GM23338 (cell line): ENCODE measurements around the gene ENTPD1.

Experiments used
- CREB1 ChIP-seq: fragments of 250-450 bp; sonication (Bioruptor Pico); IDR thresholded peaks from 2 replicates; pipeline ENCODE4 v1.5.0; 2020; ENCODE audit warnings: low read depth, mild to moderate bottlenecking, moderate library complexity
- EZH2 ChIP-seq: fragments of 200-600 bp; sonication (generic); IDR thresholded peaks from one replicate; pipeline ENCODE4 v1.8.0; 2017; ENCODE audit warnings: antibody characterized with exemption, mild to moderate bottlenecking, low read depth; ENCODE audit not compliant: unreplicated experiment
- EZH2phosphoT487 ChIP-seq: fragments of 200-600 bp; sonication (generic); IDR thresholded peaks from one replicate; pipeline ENCODE4 v1.8.1; 2018; ENCODE audit warnings: antibody characterized with exemption; ENCODE audit not compliant: unreplicated experiment
- TF ChIP-seq, protein P1 (sequence below), 2 experiments: fragments of 200-600 bp in 1 of 2; sonication (generic) in 1 of 2; conservative IDR thresholded peaks; 2 replicates each; pipeline versions ENCODE4 v1.5.1 to v1.6.1; 2016 to 2017; ENCODE audit warnings: antibody characterized with exemption in 2 of 2, low read depth in 2 of 2, mild to moderate bottlenecking in 2 of 2, moderate library complexity in 1 of 2

DNA sequence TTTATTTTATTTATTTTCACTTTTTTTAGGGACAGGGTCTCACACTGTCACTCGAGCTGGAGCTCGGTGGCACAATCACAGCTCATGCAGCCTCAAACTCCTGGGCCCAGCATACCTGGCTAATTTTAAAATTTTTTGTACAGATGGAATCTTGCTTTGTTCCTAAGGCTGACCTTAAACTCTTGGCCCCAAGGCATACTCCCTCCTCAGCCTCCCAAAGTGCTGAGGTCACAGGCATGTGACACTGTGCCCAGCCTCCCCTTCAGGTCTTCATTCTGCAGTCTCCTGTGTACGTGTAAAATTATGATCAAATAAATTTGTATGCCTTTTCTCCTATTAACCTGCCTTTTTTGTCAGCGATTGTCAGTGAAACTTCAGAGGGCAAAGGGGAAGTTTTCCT, 44.5 kb upstream of the ENTPD1 start:
- TF ChIP-seq EZH2phosphoT487, result no peak
- TF ChIP-seq, protein P1, sequence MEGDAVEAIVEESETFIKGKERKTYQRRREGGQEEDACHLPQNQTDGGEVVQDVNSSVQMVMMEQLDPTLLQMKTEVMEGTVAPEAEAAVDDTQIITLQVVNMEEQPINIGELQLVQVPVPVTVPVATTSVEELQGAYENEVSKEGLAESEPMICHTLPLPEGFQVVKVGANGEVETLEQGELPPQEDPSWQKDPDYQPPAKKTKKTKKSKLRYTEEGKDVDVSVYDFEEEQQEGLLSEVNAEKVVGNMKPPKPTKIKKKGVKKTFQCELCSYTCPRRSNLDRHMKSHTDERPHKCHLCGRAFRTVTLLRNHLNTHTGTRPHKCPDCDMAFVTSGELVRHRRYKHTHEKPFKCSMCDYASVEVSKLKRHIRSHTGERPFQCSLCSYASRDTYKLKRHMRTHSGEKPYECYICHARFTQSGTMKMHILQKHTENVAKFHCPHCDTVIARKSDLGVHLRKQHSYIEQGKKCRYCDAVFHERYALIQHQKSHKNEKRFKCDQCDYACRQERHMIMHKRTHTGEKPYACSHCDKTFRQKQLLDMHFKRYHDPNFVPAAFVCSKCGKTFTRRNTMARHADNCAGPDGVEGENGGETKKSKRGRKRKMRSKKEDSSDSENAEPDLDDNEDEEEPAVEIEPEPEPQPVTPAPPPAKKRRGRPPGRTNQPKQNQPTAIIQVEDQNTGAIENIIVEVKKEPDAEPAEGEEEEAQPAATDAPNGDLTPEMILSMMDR (conservative IDR thresholded peaks at IDR 0.05; ENCODE audit: low read depth in 2 of 2), result no peak
- no peak for TF ChIP-seq EZH2
- no peak for TF ChIP-seq CREB1 (CRISPR knock-in tag)
